GM23338 (cell line): ENCODE results near the gene CNTNAP2. TPM values are rescaled to one million over a fixed set of nuclear protein-coding genes. Genes with fewer than 3 reads are reported as not detected.

Experiments
- ATAC-seq: fragments of 200-7000 bp; cut with Tn5 transposase; 3 replicates; pipeline ENCODE4 v1.9.1; 2020
- DNase-seq: peaks from one replicate; pipeline ENCODE4 v3.0.0-alpha.2; 2015; ENCODE audit warnings: low spot score
- H2AFZ ChIP-seq: fragments of 200-600 bp; sonication (generic); 2 replicates; pipeline ENCODE4 v1.8.0; 2016; ENCODE audit warnings: antibody characterized with exemption, mild to moderate bottlenecking, moderate library complexity
- H3F3A ChIP-seq: fragments of 200-600 bp; sonication (generic); replicated peaks from 2 replicates; pipeline ENCODE4 v1.8.0; 2017; ENCODE audit warnings: antibody characterized with exemption, mixed run types, low read depth
- H3K27ac ChIP-seq: fragments of 200-600 bp; sonication (generic); 2 replicates; pipeline ENCODE4 v1.6.1; 2016; ENCODE audit warnings: low read depth
- H3K27me3 ChIP-seq: fragments of 200-600 bp; sonication (generic); 2 replicates; pipeline ENCODE4 v1.8.0; 2016; ENCODE audit warnings: mild to moderate bottlenecking, mixed run types, moderate library complexity; ENCODE audit not compliant: insufficient read depth
- H3K36me3 ChIP-seq: fragments of 200-600 bp; sonication (generic); 2 replicates; pipeline ENCODE4 v1.8.0; 2016; ENCODE audit warnings: mild to moderate bottlenecking; ENCODE audit not compliant: insufficient read depth
- H3K4me1 ChIP-seq: fragments of 200-600 bp; sonication (generic); 2 replicates; pipeline ENCODE4 v1.8.0; 2016; ENCODE audit warnings: mild to moderate bottlenecking, moderate library complexity; ENCODE audit not compliant: insufficient read depth
- H3K4me2 ChIP-seq: fragments of 200-600 bp; sonication (generic); 2 replicates; pipeline ENCODE4 v1.7.1; 2017; ENCODE audit warnings: mixed run types
- H3K4me3 ChIP-seq: fragments of 200-600 bp; sonication (generic); 2 replicates; pipeline ENCODE4 v1.6.1; 2016; ENCODE audit warnings: mixed run types
- H3K79me2 ChIP-seq: fragments of 200-600 bp; sonication (generic); replicated peaks from 2 replicates; pipeline ENCODE4 v1.8.0; 2017; ENCODE audit warnings: mild to moderate bottlenecking; ENCODE audit not compliant: insufficient read depth
- H3K9me2 ChIP-seq: fragments of 200-600 bp; sonication (generic); 2 replicates; pipeline ENCODE4 v1.8.0; 2017; ENCODE audit not compliant: insufficient read depth
- H4K20me1 ChIP-seq: fragments of 200-600 bp; sonication (generic); replicated peaks from 2 replicates; pipeline ENCODE4 v1.8.0; 2017; ENCODE audit warnings: mild to moderate bottlenecking; ENCODE audit not compliant: insufficient read depth
- H3K27ac Mint-ChIP-seq: 2 replicates; pipeline ENCODE4 v1.8.0; 2020; ENCODE audit warnings: inconsistent platforms, mild to moderate bottlenecking, moderate library complexity, mixed read lengths
- H3K27me3 Mint-ChIP-seq: 3 replicates; pipeline ENCODE4 v1.8.0; 2022; ENCODE audit warnings: low read depth, mild to moderate bottlenecking, moderate library complexity, mixed read lengths, inconsistent platforms; ENCODE audit not compliant: insufficient read depth, poor library complexity
- H3K36me3 Mint-ChIP-seq: 3 replicates; pipeline ENCODE4 v1.8.0; 2021; ENCODE audit warnings: low read depth, mild to moderate bottlenecking, inconsistent platforms, moderate library complexity, mixed read lengths
- H3K4me1 Mint-ChIP-seq: 3 replicates; pipeline ENCODE4 v1.8.0; 2020; ENCODE audit warnings: mild to moderate bottlenecking, inconsistent platforms, mixed read lengths
- H3K4me3 Mint-ChIP-seq: 3 replicates; pipeline ENCODE4 v1.8.0; 2021; ENCODE audit warnings: moderate library complexity, mild to moderate bottlenecking, inconsistent platforms, mixed read lengths
- H3K9me3 Mint-ChIP-seq: 3 replicates; pipeline ENCODE4 v1.8.0; 2020; ENCODE audit warnings: moderate library complexity, mild to moderate bottlenecking, inconsistent platforms, mixed read lengths
- CREB1 ChIP-seq: fragments of 250-450 bp; sonication (Bioruptor Pico); IDR thresholded peaks from 2 replicates; pipeline ENCODE4 v1.5.0; 2020; ENCODE audit warnings: low read depth, mild to moderate bottlenecking, moderate library complexity
- CTCF ChIP-seq, 2 experiments: fragments of 200-600 bp in 1 of 2; sonication (generic) in 1 of 2; conservative IDR thresholded peaks; 2 replicates each; pipeline versions ENCODE4 v1.5.1 to v1.6.1; 2016 to 2017; ENCODE audit warnings: antibody characterized with exemption in 2 of 2, low read depth in 2 of 2, mild to moderate bottlenecking in 2 of 2, moderate library complexity in 1 of 2
- EZH2phosphoT487 ChIP-seq: fragments of 200-600 bp; sonication (generic); IDR thresholded peaks from one replicate; pipeline ENCODE4 v1.8.1; 2018; ENCODE audit warnings: antibody characterized with exemption; ENCODE audit not compliant: unreplicated experiment
- REST ChIP-seq: IDR thresholded peaks from one replicate; pipeline ENCODE4 v1.6.1; 2018; ENCODE audit warnings: antibody characterized with exemption; ENCODE audit not compliant: unreplicated experiment
- ZNF114 ChIP-seq: fragments of 250-450 bp; sonication (Bioruptor Pico); IDR thresholded peaks from 2 replicates; pipeline ENCODE4 v1.5.0; 2020; ENCODE audit warnings: mild to moderate bottlenecking, moderate library complexity
- ZNF331 ChIP-seq: fragments of 250-450 bp; sonication (Bioruptor Pico); IDR thresholded peaks from 2 replicates; pipeline ENCODE4 v1.5.0; 2020; ENCODE audit warnings: low read depth, mild to moderate bottlenecking, moderate library complexity
- ZNF462 ChIP-seq: fragments of 250-450 bp; sonication (Bioruptor Pico); IDR thresholded peaks from 2 replicates; pipeline ENCODE4 v1.5.0; 2020; ENCODE audit warnings: mild to moderate bottlenecking, moderate library complexity
- polyA plus RNA-seq: library from polyadenylated mRNA; unstranded; fragments of >200 nt; fragmentation: Nextera tagmentation; extraction: Ambion mirVana; gene quantifications from 2 replicates; pipeline ENCODE4 v1.2.1, GENCODE V29; 2016
- total RNA-seq: library from RNA; depleted of rRNA; stranded (reverse); fragments of >200 nt; shearing (Covaris generic); gene quantifications from 2 replicates; pipeline ENCODE4 v1.2.3, GENCODE V29; 2014

CNTNAP2 gene
- total and polyA plus RNA-seq, 2 experiments from 2014 or later, result 38.2 to 61.3 TPM

DNA sequence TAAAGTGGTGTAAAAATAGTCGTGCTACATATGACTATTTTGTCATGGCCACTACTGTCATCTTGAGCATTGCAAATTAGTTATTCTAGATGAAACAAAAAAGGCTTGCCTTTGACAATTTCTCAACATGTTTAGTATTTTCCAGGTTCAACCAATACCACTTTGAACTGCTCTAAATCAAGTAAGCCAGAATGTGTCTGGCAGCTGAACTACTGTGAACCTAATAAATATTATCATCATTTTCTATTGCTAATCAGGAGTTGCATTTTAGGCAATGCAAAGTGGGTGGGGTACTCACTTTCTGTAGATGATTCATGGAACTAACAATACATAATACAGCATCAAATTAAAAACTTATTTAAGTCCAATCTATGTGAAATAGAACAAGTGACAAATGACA is 877.2 kb downstream of the CNTNAP2 start (continued):
- TF ChIP-seq ZNF462 (CRISPR knock-in tag) (no peak), CTCF (conservative IDR thresholded peaks at IDR 0.05; ENCODE audit: low read depth in 2 of 2) (no peak)

GRCh38 chr7:147008530-147008929 is 891.9 kb downstream of the CNTNAP2 start:
- H3K9me2 ChIP-seq, result no peaks in the 10 kb centered on the region
- H3K79me2 ChIP-seq, result no peaks in the 10 kb centered on the region
- ATAC-seq, result no peak
- H3K4me1 ChIP-seq, result no peaks in the 10 kb centered on the region
- no peak for DNase-seq
- Mint-ChIP-seq H3K9me3 (peaks cover 4% of the 10 kb centered on the region; the same call in 2 of the 3 replicates), H3K27me3 (no peaks in the 10 kb centered on the region), H3K36me3 (no peaks in the 10 kb centered on the region), H3K4me1 (no peaks in the 10 kb centered on the region), H3K27ac (no peak overlapping the region), H3K4me3 (no peak overlapping the region)
- H3K4me3 ChIP-seq, result no peak overlapping the region
- no peaks in the 10 kb centered on the region for H3K27me3 ChIP-seq
- no peaks in the 10 kb centered on the region for H4K20me1 ChIP-seq
- H3K27ac ChIP-seq, result no peak overlapping the region
- H3F3A ChIP-seq, result no peaks in the 10 kb centered on the region
- no peak overlapping the region for H3K4me2 ChIP-seq
- H3K36me3 ChIP-seq, result no peaks in the 10 kb centered on the region
- H2AFZ ChIP-seq, result no peak overlapping the region
- TF ChIP-seq ZNF114 (CRISPR knock-in tag) (no peak), ZNF331 (CRISPR knock-in tag) (no peak), REST (no peak), EZH2phosphoT487 (no peak), CREB1 (no peak)
